ENCODE data around the gene MYL7. TPM values are rescaled to one million over a fixed set of nuclear protein-coding genes. Genes with fewer than 3 reads are reported as not detected.
A peak's percentile ranks its signal among the peaks of the same experiment; 100 is the strongest.

MYL7 gene
- polyA plus RNA-seq, 1 of the 3 experiments (the other 2 are of a cell fraction): not detected

- no peak overlapping the region for H2AFZ ChIP-seq (ENCODE audit: low read depth)
- DNase-seq: no peak
- H3K36me3 ChIP-seq (replicated peaks in 1 of 2; ENCODE audit: control insufficient read depth in 1 of 2, insufficient read depth in 2 of 2, low read length in 1 of 2): peaks cover 20 to 36% of the 10 kb centered on the region in 2 experiments
- peak overlapping the region in 1 of 2 experiments; percentile 63; a peak in 1 of 4 replicates for H3K27ac ChIP-seq (ENCODE audit: low read depth in 2 of 2, low read length in 1 of 2)
- peaks cover 11% of the 10 kb centered on the region for H3F3A ChIP-seq (replicated peaks; ENCODE audit: insufficient read depth)
- TF ChIP-seq, protein P1, sequence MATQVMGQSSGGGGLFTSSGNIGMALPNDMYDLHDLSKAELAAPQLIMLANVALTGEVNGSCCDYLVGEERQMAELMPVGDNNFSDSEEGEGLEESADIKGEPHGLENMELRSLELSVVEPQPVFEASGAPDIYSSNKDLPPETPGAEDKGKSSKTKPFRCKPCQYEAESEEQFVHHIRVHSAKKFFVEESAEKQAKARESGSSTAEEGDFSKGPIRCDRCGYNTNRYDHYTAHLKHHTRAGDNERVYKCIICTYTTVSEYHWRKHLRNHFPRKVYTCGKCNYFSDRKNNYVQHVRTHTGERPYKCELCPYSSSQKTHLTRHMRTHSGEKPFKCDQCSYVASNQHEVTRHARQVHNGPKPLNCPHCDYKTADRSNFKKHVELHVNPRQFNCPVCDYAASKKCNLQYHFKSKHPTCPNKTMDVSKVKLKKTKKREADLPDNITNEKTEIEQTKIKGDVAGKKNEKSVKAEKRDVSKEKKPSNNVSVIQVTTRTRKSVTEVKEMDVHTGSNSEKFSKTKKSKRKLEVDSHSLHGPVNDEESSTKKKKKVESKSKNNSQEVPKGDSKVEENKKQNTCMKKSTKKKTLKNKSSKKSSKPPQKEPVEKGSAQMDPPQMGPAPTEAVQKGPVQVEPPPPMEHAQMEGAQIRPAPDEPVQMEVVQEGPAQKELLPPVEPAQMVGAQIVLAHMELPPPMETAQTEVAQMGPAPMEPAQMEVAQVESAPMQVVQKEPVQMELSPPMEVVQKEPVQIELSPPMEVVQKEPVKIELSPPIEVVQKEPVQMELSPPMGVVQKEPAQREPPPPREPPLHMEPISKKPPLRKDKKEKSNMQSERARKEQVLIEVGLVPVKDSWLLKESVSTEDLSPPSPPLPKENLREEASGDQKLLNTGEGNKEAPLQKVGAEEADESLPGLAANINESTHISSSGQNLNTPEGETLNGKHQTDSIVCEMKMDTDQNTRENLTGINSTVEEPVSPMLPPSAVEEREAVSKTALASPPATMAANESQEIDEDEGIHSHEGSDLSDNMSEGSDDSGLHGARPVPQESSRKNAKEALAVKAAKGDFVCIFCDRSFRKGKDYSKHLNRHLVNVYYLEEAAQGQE (IDR thresholded peaks at IDR 0.05; ENCODE audit: low read depth, low read length): no peak
- no peak for TF ChIP-seq TCF12 (IDR thresholded peaks at IDR 0.05)
- no peak for TF ChIP-seq SIN3A (IDR thresholded peaks at IDR 0.05; ENCODE audit: borderline replicate concordance, low read depth, low read length)
- no peak for TF ChIP-seq RXRA (IDR thresholded peaks at IDR 0.05; ENCODE audit: borderline replicate concordance, low read depth)
- TF ChIP-seq EP300 (IDR thresholded peaks at IDR 0.05; ENCODE audit: borderline replicate concordance in 1 of 2, low read depth in 1 of 2, low read length in 1 of 2): no peak
- TF ChIP-seq, protein P2, sequence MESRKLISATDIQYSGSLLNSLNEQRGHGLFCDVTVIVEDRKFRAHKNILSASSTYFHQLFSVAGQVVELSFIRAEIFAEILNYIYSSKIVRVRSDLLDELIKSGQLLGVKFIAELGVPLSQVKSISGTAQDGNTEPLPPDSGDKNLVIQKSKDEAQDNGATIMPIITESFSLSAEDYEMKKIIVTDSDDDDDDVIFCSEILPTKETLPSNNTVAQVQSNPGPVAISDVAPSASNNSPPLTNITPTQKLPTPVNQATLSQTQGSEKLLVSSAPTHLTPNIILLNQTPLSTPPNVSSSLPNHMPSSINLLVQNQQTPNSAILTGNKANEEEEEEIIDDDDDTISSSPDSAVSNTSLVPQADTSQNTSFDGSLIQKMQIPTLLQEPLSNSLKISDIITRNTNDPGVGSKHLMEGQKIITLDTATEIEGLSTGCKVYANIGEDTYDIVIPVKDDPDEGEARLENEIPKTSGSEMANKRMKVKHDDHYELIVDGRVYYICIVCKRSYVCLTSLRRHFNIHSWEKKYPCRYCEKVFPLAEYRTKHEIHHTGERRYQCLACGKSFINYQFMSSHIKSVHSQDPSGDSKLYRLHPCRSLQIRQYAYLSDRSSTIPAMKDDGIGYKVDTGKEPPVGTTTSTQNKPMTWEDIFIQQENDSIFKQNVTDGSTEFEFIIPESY (IDR thresholded peaks at IDR 0.05; ENCODE audit: borderline replicate concordance, low read depth): no peak
- no peak for TF ChIP-seq EZH2phosphoT487 (IDR thresholded peaks at IDR 0.05; ENCODE audit: borderline replicate concordance, low read depth)
- no peak for TF ChIP-seq CHD2 (IDR thresholded peaks at IDR 0.05; ENCODE audit: low read length, partially characterized antibody)
- TF ChIP-seq, protein P3, sequence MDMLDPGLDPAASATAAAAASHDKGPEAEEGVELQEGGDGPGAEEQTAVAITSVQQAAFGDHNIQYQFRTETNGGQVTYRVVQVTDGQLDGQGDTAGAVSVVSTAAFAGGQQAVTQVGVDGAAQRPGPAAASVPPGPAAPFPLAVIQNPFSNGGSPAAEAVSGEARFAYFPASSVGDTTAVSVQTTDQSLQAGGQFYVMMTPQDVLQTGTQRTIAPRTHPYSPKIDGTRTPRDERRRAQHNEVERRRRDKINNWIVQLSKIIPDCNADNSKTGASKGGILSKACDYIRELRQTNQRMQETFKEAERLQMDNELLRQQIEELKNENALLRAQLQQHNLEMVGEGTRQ (IDR thresholded peaks at IDR 0.05; ENCODE audit: borderline replicate concordance, low read depth, low read length): no peak
- peak overlapping the region; percentile 99 for H3K4me2 ChIP-seq
- no peaks in the 10 kb centered on the region for H4K20me1 ChIP-seq (ENCODE audit: insufficient read depth)
- no peaks in the 10 kb centered on the region for H3K9me2 ChIP-seq
- ChIA-PET CTCF (interaction anchor here (1.0 to 3.3 kb wide), 7 partner anchors 11 to 79 kb away, joined by 3 to 15 read pairs (median 6); partner anchors contain the start of genes AEBP1 and YKT6), POLR2A (interaction anchor here (1.7 to 3.2 kb wide), 3 partner anchors 10 to 56 kb away, joined by 5 to 18 read pairs (median 9); partner anchors contain the start of genes AEBP1 and PGAM2)
- peak overlapping the region; percentile 71 to 92; a peak in 2 of 4 replicates for H3K4me3 ChIP-seq (ENCODE audit: low read depth in 2 of 2, low read length in 1 of 2)
- H3K9ac ChIP-seq: peak overlapping the region; percentile 84; the same call in 1 of the 2 replicates
- H3K4me1 ChIP-seq (ENCODE audit: control insufficient read depth in 1 of 2, insufficient read depth in 2 of 2, low read depth in 1 of 2, low read length in 1 of 2): peaks cover 7 to 20% of the 10 kb centered on the region in 2 experiments; a peak in 3 of 4 replicates
- no peaks in the 10 kb centered on the region for H3K27me3 ChIP-seq (ENCODE audit: insufficient read depth)
- peaks cover 43% of the 10 kb centered on the region for H3K79me2 ChIP-seq (ENCODE audit: insufficient read depth)
- WGBS (ENCODE audit: low lambda C conversion rate): 93% methylated on average over 12 of the region's 12 CpGs
- no peaks in the 10 kb centered on the region for H3K9me3 ChIP-seq
Observed at GRCh38 chr7:44121761-44122420, 19.2 kb downstream of the MYL7 start.
